Right lung (tissue), 10 donors: ENCODE results near the gene HTN1. TPM values are rescaled to one million over a fixed set of nuclear protein-coding genes. Genes with fewer than 3 reads are reported as not detected.
"Not testable (repeated sequence)": the region's sequence is repeated elsewhere in the genome, so short reads cannot be mapped to it uniquely, and the experiment has no call there.

ENCODE experiments used
- DNase-seq, 2 donors: peaks; one replicate each; pipeline ENCODE4 v3.0.0-alpha.2; 2013
- long read RNA-seq, 8 donors: transcript quantifications; one replicate each; lab custom pipeline, GENCODE V29; 2026
- polyA plus RNA-seq, 5 donors: library from polyadenylated mRNA; unstranded; fragments of 120-200 nt; gene quantifications; one replicate each; pipeline versions ENCODE4 v1.2.1 to v1.2.3, GENCODE V29; 2013; ENCODE audit warnings: inconsistent platforms in 1 of 5, low replicate concordance in 1 of 5; ENCODE audit not compliant: insufficient read length in 5 of 5, insufficient read depth in 1 of 5

Gene HTN1
- under 1 TPM in 2 of 5 donors, not detected in 3; 0.03 to 0.05 TPM for polyA plus RNA-seq
- long read RNA-seq, donor 1: 0 reads
- long read RNA-seq, donor 2: 0 reads
- long read RNA-seq, donor 3: 0 reads
- long read RNA-seq, donor 4: 0 reads
- long read RNA-seq, donor 5: 0 reads
- long read RNA-seq, donor 6: 0 reads
- long read RNA-seq, donor 7: 0 reads
- long read RNA-seq, donor 8: 0 reads

- not testable (repeated sequence) for DNase-seq
Measured at GRCh38 chr4:70050138-70050537, at the start of gene HTN1. HTN1 (plus strand) TSS chr4:70050438; CDS start chr4:70053077, 2,639 bp downstream.

GRCh38 chr4:70000711-70001110, 49.5 kb upstream of the HTN1 start:
- DNase-seq: no peak

DNA sequence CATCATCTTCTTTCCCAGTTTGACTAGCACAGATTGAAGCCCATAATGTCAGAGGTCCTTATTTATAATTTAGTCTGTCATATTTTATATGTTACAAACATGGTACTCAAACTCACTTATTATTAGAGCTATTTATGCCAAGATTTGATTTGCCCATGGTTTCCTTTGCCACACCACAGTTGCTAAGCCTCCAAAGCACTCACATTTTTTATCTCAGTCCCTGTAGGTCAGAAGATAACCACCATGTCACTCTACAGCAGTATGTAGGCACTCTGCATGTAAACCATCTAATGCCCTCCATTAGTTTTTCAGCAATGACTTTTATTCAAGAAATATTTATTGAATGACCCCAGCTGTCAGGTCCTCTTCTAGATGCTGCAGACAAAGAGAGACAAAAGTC, 47.7 kb upstream of the HTN1 start:
- no peak for DNase-seq

GRCh38 chr4:70008771-70009170, 41.5 kb upstream of the HTN1 start:
- DNase-seq: no peak

GRCh38 chr4:70019006-70019405, 31.2 kb upstream of the HTN1 start:
- not testable (repeated sequence) for DNase-seq

GRCh38 chr4:70023218-70023617, 27.0 kb upstream of the HTN1 start:
- DNase-seq: no peak

GRCh38 chr4:70027011-70027410, 23.2 kb upstream of the HTN1 start:
- DNase-seq: no peak

GRCh38 chr4:70028159-70028558, 22.1 kb upstream of the HTN1 start, which contains the start of gene HTN3:
HTN3 (plus strand) TSS chr4:70028459; CDS start chr4:70030741, 2,282 bp downstream.
- not testable (repeated sequence) for DNase-seq

DNA sequence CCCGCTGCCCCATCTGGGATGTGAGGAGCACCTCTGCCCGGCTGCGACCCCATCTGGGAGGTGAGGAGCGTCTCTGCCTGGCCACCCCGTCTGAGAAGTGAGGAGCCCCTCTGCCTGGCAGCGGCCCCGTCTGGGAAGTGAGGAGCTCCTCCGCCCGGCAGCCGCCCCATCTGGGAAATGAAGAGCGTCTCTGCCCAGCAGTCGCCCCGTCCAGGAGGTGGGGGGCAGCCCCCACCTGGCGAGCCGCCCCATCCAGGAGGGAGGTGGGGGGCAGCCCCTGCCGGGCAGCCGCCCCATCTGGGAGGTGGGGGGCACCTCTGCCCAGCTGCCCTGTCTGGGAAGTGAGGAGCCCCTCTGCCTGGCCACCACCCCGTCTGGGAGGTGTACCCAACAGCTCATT, 12.7 kb upstream of the HTN1 start:
- DNase-seq: not testable (repeated sequence)

- not testable (repeated sequence) for DNase-seq
Measured at GRCh38 chr4:70039928-70040327, 10.3 kb upstream of the HTN1 start.

- no peak for DNase-seq
Measured at GRCh38 chr4:70041652-70042286, 8.5 kb upstream of the HTN1 start.

DNA sequence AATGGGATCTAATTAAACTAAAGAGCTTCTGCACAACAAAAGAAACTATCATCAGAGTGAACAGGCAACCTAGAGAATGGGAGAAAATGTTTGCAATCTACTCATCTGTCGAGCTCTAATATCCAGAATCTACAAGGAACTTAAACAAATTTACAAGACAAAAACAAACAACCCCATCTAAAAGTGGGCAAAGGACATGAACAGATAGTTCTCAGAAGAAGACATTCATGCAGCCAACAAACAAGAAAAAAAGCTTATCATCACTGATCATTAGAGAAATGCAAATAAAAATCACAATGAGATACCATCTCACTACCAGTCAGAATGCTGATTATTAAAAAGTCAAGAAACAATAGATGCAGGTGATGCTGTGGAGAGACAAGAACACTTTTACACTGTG, 6.3 kb downstream of the HTN1 start:
- not testable (repeated sequence) for DNase-seq

DNA sequence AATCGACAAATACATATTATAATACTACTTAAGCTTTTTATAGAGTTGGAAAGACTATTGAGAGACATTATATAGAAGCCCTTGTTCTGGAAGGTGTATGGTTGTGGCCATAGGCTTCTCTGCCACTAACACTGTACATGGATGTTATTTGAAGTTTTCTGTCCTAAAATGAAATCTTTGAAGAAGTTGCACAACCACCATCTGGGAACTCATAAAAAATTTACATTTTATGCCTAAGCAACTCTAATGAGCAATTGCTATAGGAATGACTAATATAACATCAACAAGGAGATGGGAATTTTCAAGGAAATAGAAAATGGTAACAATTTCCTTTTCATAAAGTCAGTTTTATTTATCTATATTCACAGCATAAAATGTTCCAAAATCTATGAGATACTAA, 7.4 kb downstream of the HTN1 start:
- peak in 1 of 2 donors; percentile 1 for DNase-seq

DNA sequence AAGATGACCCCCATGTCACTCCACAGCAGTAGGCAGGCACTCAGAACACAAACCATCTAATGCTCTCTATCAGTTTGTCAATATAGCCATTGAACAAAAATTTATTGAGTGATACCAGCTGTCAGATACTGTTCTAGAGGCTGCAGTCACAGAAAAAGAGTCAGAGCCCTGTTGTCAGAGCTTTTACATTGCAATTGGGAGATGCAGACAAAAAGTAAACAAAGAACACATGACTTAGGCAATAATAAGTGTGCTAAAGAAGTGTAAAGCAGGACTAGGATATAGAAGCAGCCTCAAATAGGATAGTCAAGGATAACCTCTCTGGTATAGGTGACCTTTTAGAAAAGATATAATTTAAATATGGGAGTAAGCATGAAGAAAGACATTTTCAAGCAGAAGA, 8.9 kb downstream of the HTN1 start:
- no peak for DNase-seq

GRCh38 chr4:70062000-70062399, 11.8 kb downstream of the HTN1 start:
- DNase-seq: no peak

DNA sequence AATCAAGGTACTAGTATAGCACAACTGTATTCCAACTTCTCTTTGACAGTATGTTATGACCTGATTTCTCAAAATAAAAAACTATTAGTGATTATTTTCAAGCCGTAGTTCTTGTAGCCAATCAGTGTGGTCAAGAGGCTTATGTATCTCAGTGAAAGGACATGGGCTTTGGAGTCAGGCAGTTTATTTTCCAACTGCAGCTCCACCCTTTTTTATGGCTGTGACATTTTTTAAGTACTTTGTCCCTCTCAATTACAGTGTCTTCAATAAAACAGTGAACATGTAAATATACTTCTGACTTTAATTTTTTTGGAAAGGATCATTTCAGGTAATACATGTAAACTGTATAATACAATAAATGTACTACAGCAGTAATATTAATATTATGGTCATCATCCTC, 30.0 kb downstream of the HTN1 start:
- no peak for DNase-seq

DNA sequence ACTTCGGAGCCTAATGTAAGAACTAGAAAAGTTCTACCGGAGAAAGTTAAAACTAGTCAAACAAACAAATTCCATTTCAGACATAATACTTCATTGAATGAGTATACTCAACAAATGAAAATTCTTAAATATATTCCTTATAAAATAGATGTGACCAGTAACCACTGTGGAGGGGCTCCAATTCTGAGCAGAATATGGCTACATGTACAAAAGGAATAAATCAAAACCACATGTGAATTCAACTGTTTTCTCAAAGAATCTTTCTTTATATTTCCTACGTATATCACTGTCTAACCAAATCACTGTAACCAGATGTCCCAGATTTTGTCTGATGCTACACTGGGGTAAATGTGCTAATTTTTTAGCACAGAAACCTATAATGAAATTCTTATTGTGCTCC, 49.0 kb downstream of the HTN1 start:
- no peak for DNase-seq

Other genes with a start within 250 kb of the HTN1 start
- 100 to 1,000 TPM; 131 to 423 (median 212) TPM for gene SULT1E1, start 190.3 kb upstream of the HTN1 start, polyA plus RNA-seq
- not detected for gene CSN1S1, start 119.4 kb upstream of the HTN1 start, polyA plus RNA-seq
- not detected for gene CSN2, start 84.7 kb upstream of the HTN1 start, polyA plus RNA-seq
- gene STATH, start 54.5 kb upstream of the HTN1 start, polyA plus RNA-seq: under 1 TPM in 1 of 5 donors, not detected in 4; 0.26 TPM
- gene HTN3, start 22.0 kb upstream of the HTN1 start, polyA plus RNA-seq: not detected
- gene PRR27, start 103.8 kb downstream of the HTN1 start, polyA plus RNA-seq: under 1 TPM; 0.05 to 0.21 (median 0.09) TPM
- 10 to 100 TPM in 4 of 5 donors, 1 to 10 TPM in 1; 9.5 to 21.9 (median 16.0) TPM for gene ODAM, start 145.3 kb downstream of the HTN1 start, polyA plus RNA-seq
- gene FDCSP, start 175.7 kb downstream of the HTN1 start, polyA plus RNA-seq: not detected
- not detected for gene CSN3, start 192.2 kb downstream of the HTN1 start, polyA plus RNA-seq